Omental fat pad (tissue), 4 donors: ENCODE measurements around the gene NR3C1. TPM values are rescaled to one million over a fixed set of nuclear protein-coding genes. Genes with fewer than 3 reads are reported as not detected.

Experiments used
- ATAC-seq: fragments of 150-250 bp; one replicate; pipeline ENCODE4 v1.9.1; 2016; ENCODE audit warnings: mild to moderate bottlenecking, moderate library complexity; ENCODE audit not compliant: low FRiP score
- DNase-seq: peaks from one replicate; pipeline ENCODE4 v3.0.0-alpha.2; 2019; ENCODE audit warnings: low spot score
- total RNA-seq, 4 donors: library from RNA; depleted of rRNA; stranded (reverse); fragments of >200 nt; gene quantifications; one replicate each; pipeline ENCODE4 v1.1.0, GENCODE V29; 2016
- TF ChIP-seq, protein P1 (sequence below), 3 donors: fragments of 450-650 bp; IDR thresholded peaks; one replicate each; pipeline ENCODE4 v1.5.1; 2016 to 2017; ENCODE audit warnings: antibody characterized with exemption in 3 of 3, mild to moderate bottlenecking in 3 of 3, moderate library complexity in 2 of 3

NR3C1 gene
- total RNA-seq, 4 donors from 2014 or later: 57.1 to 102 (median 62.3) TPM

DNA sequence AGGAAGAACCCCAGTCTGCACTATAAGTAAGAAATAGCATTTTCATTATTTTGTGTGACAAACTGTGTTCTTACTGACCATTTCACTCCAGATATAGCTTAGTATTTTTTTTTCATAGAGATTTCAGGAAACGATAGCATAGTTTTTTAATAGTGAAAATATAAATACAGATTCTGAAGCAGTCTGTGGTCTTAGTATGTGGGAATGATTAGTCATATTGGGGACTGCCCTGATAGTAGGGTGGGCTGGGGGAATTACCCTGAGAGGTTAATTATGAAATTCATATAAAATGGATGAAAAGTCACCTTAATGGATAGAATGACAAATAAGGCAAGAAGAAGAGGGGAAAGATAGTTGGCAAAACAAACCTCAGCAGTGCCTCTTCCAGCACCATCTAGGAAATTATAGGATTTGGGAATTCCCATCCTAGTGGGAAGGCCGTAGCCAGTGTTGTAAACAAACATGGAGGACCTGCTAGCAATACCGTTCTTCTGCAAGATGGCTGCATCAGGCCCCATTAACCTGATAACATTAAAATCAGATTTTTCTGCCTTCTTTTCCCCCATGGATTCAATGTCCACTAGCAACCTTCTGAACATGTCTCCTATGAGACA is 23.7 kb upstream of the NR3C1 start:
- TF ChIP-seq, protein P1, sequence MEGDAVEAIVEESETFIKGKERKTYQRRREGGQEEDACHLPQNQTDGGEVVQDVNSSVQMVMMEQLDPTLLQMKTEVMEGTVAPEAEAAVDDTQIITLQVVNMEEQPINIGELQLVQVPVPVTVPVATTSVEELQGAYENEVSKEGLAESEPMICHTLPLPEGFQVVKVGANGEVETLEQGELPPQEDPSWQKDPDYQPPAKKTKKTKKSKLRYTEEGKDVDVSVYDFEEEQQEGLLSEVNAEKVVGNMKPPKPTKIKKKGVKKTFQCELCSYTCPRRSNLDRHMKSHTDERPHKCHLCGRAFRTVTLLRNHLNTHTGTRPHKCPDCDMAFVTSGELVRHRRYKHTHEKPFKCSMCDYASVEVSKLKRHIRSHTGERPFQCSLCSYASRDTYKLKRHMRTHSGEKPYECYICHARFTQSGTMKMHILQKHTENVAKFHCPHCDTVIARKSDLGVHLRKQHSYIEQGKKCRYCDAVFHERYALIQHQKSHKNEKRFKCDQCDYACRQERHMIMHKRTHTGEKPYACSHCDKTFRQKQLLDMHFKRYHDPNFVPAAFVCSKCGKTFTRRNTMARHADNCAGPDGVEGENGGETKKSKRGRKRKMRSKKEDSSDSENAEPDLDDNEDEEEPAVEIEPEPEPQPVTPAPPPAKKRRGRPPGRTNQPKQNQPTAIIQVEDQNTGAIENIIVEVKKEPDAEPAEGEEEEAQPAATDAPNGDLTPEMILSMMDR (IDR thresholded peaks at IDR 0.05): no peak
- DNase-seq (no peak), ATAC-seq (no peak)

DNA sequence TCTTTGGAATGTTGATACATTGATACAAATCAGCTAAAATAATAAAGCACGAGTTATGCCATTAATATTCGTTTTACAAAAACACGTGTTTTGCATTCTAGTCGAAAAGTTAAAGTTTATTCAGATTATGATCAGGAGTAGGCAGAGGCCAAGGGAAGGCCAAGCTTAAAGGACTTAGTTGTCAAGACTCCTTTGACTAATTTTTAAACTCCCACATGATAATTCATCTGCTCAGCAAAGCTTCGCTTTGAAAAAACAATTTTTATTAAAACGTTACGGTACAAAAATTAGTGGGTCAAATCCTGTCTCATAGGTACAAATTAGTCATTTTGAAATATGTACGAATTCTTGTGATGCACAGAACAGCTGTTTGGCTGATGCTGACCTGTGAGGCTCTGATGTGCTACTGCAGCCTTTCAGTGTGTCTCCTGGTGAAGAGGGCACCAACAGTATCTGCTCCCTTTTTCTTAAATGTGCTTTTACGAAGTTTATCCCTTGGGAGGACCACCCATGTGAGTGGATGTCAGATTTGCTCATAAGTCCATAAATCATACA is 23.0 kb upstream of the NR3C1 start:
- ATAC-seq (no peak), DNase-seq (no peak)
- TF ChIP-seq, protein P1 (IDR thresholded peaks at IDR 0.05): no peak

DNA sequence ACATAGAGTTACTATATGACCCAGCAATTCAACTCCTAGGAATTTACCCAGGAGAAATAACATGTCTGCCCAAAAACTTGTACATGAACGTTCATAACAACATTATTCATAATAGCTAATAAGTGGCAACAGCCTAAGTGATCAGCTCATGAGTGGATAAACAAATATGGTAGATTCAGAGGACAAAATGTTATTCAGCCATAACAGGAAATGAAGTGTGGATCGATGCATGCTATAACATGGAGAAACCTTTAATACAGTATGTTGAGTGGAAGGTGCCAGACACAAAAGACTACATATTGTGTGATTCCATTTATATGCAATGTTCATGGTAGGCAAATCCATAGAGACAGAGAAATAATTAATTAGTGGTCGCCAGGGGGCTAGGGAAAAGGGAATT is 22.3 kb upstream of the NR3C1 start:
- DNase-seq (no peak), ATAC-seq (no peak)
- TF ChIP-seq, protein P1 (IDR thresholded peaks at IDR 0.05): no peak

DNA sequence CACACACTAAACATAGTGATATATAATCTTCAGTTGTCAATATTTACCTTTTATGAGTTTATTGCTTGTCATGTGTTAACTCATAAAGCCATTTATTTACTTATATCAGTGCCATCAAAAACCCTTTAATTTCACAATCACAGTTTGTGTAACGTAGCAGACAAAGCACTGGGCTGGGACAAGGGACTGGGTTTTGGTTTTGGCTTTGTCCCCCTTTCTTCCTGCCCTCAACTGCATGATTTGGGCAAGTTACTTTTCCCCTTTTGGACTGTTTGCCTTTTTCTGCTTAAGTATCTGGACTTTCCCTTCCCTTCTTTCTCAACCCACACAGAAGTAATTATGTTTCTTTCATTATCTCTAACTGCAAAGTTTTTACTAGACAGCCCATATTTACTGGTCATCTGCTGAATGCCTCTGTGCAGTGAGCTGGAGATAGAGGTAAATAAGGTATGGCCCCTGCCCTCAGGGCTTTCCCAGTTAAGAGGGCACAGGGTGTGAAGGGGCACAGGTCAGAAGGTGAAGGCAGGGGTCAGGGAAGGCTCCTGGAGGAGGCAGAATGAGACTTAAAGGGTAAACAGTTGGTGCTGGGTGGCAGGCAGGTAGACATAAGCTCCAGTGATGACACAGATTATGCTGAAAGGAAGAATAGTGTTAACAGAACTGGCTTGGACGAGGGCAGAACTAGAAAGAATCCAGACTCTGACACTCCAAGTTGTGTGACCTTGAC is 14.8 kb upstream of the NR3C1 start:
- ATAC-seq (no peak), DNase-seq (no peak)

DNA sequence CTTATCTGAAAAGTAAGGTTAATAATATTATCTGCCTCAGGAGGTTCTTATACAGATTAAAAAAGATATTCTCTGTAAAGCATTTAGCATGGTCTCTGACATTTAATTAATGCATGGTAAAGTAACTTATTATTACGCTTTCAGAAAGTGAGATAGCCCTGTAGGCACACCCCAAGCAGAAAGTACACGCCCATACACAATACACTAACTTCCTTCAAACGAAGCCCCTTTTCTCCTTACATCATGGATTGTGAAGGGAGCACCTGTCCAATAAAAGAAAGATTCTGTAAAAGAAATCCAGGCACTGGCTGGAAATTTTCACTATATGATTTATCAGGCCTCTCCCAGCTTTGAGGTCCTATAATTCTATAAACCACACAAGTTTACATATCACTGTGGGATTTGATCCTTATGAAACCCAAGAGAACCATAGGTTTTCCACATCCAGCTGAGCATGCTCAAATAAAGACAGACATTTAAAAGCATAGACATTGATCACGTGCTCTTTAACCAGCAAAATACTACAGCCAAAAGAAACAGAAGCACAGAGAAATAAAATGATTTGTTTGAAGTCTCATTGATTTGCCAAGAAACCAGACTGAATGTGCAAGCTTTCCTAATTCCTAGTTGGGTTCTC is 14.1 kb upstream of the NR3C1 start:
- DNase-seq (no peak), ATAC-seq (no peak)
- TF ChIP-seq, protein P1 (IDR thresholded peaks at IDR 0.05): no peak

More for the DNA sequence above, 14.8 kb upstream of the NR3C1 start:
- TF ChIP-seq, protein P1 (IDR thresholded peaks at IDR 0.05): no peak

DNA sequence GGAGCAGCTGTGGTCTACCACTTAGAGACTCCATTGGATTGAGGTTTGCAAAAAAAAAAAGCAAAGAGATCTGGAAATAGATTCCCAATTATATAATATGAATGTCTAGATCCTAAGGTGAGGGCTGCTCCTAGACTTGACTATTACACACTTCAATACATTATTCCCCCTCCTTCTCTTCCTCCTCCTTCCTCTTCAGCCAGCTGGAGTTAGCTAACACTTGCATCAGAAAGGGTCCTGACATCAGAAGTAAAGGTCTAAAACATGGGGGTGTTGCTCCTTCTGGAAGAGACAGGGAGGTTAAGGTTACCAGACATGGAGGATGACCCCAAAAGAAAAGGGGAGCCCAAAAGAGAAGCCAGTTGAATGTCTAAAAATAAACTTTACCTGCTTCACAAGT is 12.9 kb upstream of the NR3C1 start:
- ATAC-seq (no peak), DNase-seq (no peak)
- TF ChIP-seq, protein P1 (IDR thresholded peaks at IDR 0.05): no peak
